Parathyroid adenoma (tissue), 2 donors: ENCODE data around the gene ADISSP.

Source experiments
- H2AFZ ChIP-seq: fragments of 300-600 bp; sonication (generic); one replicate; pipeline ENCODE4 v1.7.0; 2017; ENCODE audit warnings: antibody characterized with exemption, mild to moderate bottlenecking
- H3K27ac ChIP-seq: fragments of 300-600 bp; sonication (generic); one replicate; pipeline ENCODE4 v1.7.0; 2017
- H3K27me3 ChIP-seq: fragments of 300-600 bp; sonication (generic); one replicate; pipeline ENCODE4 v1.7.0; 2017; ENCODE audit warnings: low read length; ENCODE audit not compliant: control insufficient read depth, insufficient read depth
- H3K36me3 ChIP-seq: fragments of 300-600 bp; sonication (generic); one replicate; pipeline ENCODE4 v1.7.0; 2017; ENCODE audit warnings: low read length; ENCODE audit not compliant: control insufficient read depth, insufficient read depth
- H3K4me1 ChIP-seq: fragments of 300-600 bp; sonication (generic); one replicate; pipeline ENCODE4 v1.7.0; 2017; ENCODE audit warnings: control low read depth
- H3K4me2 ChIP-seq: fragments of 300-600 bp; sonication (generic); one replicate; pipeline ENCODE4 v1.7.0; 2017; ENCODE audit warnings: low read length
- H3K4me3 ChIP-seq: fragments of 300-600 bp; sonication (generic); one replicate; pipeline ENCODE4 v1.7.0; 2017; ENCODE audit warnings: low read depth, low read length
- H3K79me2 ChIP-seq: fragments of 300-600 bp; sonication (generic); one replicate; pipeline ENCODE4 v1.7.0; 2017; ENCODE audit warnings: control low read depth
- H3K9ac ChIP-seq: fragments of 300-600 bp; sonication (generic); one replicate; pipeline ENCODE4 v1.7.0; 2017; ENCODE audit warnings: mild to moderate bottlenecking
- H3K9me3 ChIP-seq: fragments of 300-600 bp; sonication (generic); one replicate; pipeline ENCODE4 v1.7.0; 2017; ENCODE audit warnings: low read length; ENCODE audit not compliant: control insufficient read depth
- CTCF ChIP-seq: fragments of 300-600 bp; sonication (generic); IDR thresholded peaks from one replicate; pipeline ENCODE4 v1.7.0; 2017; ENCODE audit warnings: antibody characterized with exemption, mild to moderate bottlenecking
- donor health status: primary hyperparathyroidism.

Gene ADISSP

DNA sequence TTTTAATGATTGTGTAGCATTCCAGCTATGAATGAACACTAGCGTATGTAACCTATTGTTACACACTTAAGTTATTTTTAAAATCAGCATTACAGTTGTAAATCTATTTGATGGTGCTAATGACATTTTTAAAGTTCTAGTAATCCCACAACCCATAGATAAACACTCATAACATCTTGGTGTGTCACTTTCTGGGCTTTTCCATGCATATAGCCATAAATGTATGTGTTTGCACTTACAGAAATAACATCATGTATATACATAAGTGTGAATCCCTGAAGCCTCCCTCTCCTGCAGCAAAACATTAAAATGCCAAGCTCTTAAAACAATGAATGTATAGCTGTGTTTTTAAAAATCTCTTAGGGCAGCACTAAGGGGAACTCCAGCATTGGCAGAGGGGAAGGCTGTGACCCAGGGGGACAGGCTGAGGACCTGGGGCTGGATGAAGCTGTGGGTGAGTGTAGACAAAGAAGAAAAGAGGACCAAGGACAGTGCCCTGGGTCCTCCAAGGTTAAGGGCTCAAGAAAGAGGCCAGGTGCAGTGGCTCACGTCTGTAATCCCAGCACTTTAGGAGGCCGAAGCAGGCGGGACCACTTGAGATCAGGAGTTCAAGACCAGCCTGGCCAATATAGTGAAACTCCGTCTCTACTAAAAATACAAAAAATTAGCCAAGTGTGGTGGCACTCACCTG lies 19.9 kb upstream of the ADISSP start:
- Histone ChIP-seq H3K4me3 (peak overlapping the region; percentile 44), H3K4me2 (peak overlapping the region; percentile 48), H2AFZ (peak overlapping the region; percentile 71), H3K36me3 (no peaks in the 10 kb centered on the region), H3K79me2 (peaks cover 4% of the 10 kb centered on the region), H3K27me3 (no peaks in the 10 kb centered on the region), H3K9ac (no peak overlapping the region), H3K9me3 (no peaks in the 10 kb centered on the region), H3K27ac (no peak overlapping the region), H3K4me1 (peaks cover 26% of the 10 kb centered on the region)
- TF ChIP-seq CTCF = no peak

DNA sequence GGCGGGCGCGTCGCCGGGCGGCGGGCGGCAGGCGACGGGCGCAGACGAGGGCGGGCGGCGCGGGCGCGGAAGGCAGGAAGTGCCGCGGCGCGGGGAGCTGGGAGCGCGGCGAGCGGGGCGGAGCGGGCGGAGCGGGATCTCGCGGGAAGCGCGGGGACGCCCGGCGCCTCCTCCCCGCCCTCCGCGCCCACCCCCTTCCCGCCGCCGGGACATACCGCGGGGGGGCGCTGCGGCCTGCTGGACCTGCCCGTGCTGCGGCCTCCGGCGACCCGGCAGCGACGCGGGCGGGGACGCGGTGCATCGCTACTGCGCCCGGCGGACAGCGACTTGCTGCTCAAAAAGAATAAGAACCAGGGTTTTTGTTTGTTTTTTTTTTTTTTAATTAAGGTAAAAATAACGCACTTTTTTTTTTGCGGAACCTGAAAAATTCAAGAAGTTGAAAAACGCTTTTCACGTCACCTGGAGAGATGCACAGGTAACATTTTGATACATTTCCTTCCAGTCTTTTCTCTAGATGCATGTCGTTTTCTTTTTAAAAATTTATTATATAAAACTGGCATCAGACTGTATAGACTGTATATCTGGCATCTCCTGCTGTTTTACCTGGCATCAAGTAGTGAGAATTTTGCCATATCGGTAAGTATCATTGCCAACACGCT lies 19.2 kb upstream of the ADISSP start, which contains the start of gene CENPB:
CENPB (minus strand) TSS at position 76 of the 659 bp plus-strand sequence. CDS start 257 bp downstream, outside the sequence.
- Histone ChIP-seq H2AFZ (peak within 1 kb of the TSS; percentile 75), H3K4me2 (peak within 1 kb of the TSS; percentile 72), H3K79me2 (peaks cover 4% of the 10 kb centered on the region), H3K9ac (no peak within 1 kb of the TSS), H3K9me3 (no peaks in the 10 kb centered on the region), H3K4me1 (peaks cover 26% of the 10 kb centered on the region), H3K27me3 (no peaks in the 10 kb centered on the region), H3K27ac (peak within 1 kb of the TSS; percentile 72), H3K4me3 (peak within 1 kb of the TSS; percentile 54), H3K36me3 (no peaks in the 10 kb centered on the region)
- TF ChIP-seq CTCF = peak; percentile 87

GRCh38 chr20:3786126-3786484 lies 18.6 kb upstream of the ADISSP start:
- Histone ChIP-seq H3K36me3 (no peaks in the 10 kb centered on the region), H3K27me3 (no peaks in the 10 kb centered on the region), H3K27ac (peak overlapping the region; percentile 72), H3K4me2 (peak overlapping the region; percentile 72), H3K4me1 (peaks cover 26% of the 10 kb centered on the region), H3K9me3 (no peaks in the 10 kb centered on the region), H2AFZ (peak overlapping the region; percentile 75), H3K4me3 (peak overlapping the region; percentile 54), H3K9ac (no peak overlapping the region), H3K79me2 (peaks cover 4% of the 10 kb centered on the region)
- no peak for TF ChIP-seq CTCF

DNA sequence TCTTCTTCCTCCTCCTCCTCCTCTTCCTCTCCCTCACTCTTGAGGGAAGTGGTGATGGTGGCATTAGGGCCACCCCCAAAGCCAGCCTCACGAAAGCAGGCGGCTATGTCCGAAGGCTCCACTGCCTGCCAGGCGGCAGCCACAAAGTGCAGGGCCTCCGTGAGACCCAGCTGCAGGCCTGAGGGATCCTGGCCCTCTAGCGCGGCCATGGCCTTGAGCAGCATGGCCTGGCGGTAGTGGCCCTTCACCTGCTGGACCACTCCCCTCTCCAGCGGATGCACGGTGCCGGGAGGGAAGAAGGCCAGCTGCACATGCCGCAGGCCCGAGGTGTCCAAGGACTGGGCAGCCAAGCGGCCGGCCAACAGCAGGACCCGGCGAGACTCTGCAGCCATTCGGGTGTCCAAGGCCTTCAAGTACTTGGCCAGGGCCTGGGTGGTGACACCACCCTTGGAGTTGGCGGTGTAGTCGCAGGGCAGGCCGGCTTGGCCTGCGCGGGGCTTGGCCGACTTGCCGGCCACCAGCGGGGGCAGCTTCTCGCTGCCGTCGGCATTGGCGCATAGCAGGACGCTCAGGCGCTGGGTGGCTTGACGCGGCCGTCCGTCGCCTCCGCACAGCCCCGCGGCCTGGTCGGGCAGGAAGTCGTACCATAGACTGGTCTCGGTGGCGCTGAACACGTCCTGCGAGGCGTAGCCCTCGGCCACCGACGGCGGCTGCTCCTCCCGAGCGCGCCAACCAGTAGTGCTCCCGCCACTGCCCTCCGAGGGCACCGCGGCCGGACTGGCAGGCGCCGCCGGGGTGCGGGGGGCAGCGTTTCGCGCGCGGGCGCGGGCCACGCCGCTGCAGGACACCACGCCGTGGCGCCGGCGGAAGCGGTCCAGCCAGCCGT lies 17.9 kb upstream of the ADISSP start:
- Histone ChIP-seq H3K79me2 (peaks cover 4% of the 10 kb centered on the region), H3K4me3 (peak overlapping the region; percentile 54), H3K4me1 (peaks cover 30% of the 10 kb centered on the region), H3K36me3 (no peaks in the 10 kb centered on the region), H3K27ac (peak overlapping the region; percentile 72), H3K9me3 (no peaks in the 10 kb centered on the region), H3K9ac (no peak overlapping the region), H2AFZ (peak overlapping the region; percentile 75), H3K4me2 (peak overlapping the region; percentile 72), H3K27me3 (no peaks in the 10 kb centered on the region)
- no peak for TF ChIP-seq CTCF
